Measurements from ENCODE around the gene CFAP74.

DNA sequence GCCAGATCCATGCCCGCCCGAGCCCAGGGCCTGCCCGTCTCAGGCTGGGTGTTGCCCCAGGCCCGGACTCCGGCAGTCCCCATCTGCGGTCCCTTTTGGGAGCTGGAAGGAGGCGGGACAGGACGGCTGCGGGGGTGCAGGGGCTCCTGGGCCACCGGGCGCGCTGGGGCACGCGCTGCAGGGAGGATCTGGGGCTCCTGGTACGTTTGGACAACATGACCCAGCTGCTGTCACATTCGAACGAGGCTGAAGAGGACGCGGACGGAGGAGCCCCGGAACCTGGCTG lies 95.1 kb downstream of the CFAP74 start:
- TF ChIP-seq POLR2AphosphoS5 (IDR thresholded peaks at IDR 0.05; ENCODE audit: low read depth, low read length) (no peak), POLR2A (IDR thresholded peaks at IDR 0.05; ENCODE audit: low read depth, low read length) (no peak), TAF1 (IDR thresholded peaks at IDR 0.05; ENCODE audit: borderline replicate concordance, low read depth, low read length) (no peak)

Measured in GM12892 (cell line).